ENCODE measurements around the gene PTPRH.

- TF ChIP-seq POLR2A (IDR thresholded peaks at IDR 0.05) (no peak), CTCF (IDR thresholded peaks at IDR 0.05) (no peak)
Measured at GRCh38 chr19:55158423-55158822, 50.9 kb downstream of the PTPRH start.

Measured in transverse colon (tissue), 3 donors.